ENCODE results near the gene SLC37A4.
"Not testable (repeated sequence)": the region's sequence is repeated elsewhere in the genome, so short reads cannot be mapped to it uniquely, and the experiment has no call there.

Gene SLC37A4

GRCh38 chr11:119000906-119001305 is 29.8 kb downstream of the SLC37A4 start:
- H3K4me3 ChIP-seq (ENCODE audit: low read depth, low read length): no peak overlapping the region
- DNase-seq (ENCODE audit: low read depth): no peak
- TF ChIP-seq CTCF (IDR thresholded peaks at IDR 0.05; ENCODE audit: low read depth, low read length, missing control alignments): no peak

- DNase-seq (ENCODE audit: low read depth): no peak
- no peak for TF ChIP-seq CTCF (IDR thresholded peaks at IDR 0.05; ENCODE audit: low read depth, low read length, missing control alignments)
- peak overlapping the region; percentile 64 for H3K4me3 ChIP-seq (ENCODE audit: low read depth, low read length)
These were observed 31.9 kb downstream of the SLC37A4 start for GRCh38 chr11:118998822-118999221.

GRCh38 chr11:118998388-118998717 is 32.3 kb downstream of the SLC37A4 start:
- no peak for DNase-seq (ENCODE audit: low read depth)
- H3K4me3 ChIP-seq (ENCODE audit: low read depth, low read length): peak overlapping the region; percentile 64
- no peak for TF ChIP-seq CTCF (IDR thresholded peaks at IDR 0.05; ENCODE audit: low read depth, low read length, missing control alignments)

DNA sequence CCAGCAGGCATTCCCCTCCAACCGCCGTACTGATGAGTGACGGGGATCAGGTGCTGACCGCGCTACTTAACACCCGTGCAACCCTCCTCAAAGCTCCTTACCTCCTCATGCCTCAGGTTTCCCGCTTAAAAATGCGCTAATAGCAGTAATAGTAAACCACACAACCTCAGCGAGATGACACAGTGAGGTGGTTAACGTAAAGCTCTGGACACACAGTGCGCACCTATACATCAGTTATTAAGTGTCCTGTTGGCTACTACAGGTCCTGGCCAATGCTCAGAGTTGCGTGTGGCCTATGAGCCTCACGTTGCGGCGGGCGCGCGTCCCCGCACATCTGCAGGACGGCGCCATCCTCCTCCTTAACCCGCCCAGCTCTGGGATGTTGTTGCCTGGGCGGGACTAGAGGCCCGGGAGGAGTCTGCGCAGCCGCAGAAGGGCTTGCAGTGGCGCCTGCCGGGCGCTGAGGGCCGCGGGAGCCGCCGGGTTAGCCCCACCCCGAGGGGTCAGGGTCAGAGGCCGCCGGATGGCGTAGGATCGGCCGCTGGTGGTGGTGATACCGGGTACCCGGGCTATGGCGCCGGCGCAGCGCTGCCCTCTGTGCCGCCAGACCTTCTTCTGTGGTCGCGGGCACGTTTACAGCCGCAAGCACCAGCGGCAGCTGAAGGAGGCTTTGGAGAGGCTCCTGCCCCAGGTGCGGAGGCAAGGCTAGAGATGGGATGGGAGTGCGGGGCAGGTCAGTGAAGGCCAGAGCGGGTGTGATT is 32.9 kb downstream of the SLC37A4 start, which contains the start of gene CENATAC:
Gene CENATAC (plus strand): TSS at position 512 of the 761 bp plus-strand sequence. CDS start 60 bp downstream, at position 572.
- DNase-seq (ENCODE audit: low read depth): peak; percentile 72
- peak; percentile 15 for TF ChIP-seq CTCF (IDR thresholded peaks at IDR 0.05; ENCODE audit: low read depth, low read length, missing control alignments)
- H3K4me3 ChIP-seq (ENCODE audit: low read depth, low read length): peak within 1 kb of the TSS; percentile 64

GRCh38 chr11:118996926-118997626 is 33.6 kb downstream of the SLC37A4 start:
- peak overlapping the region; percentile 64 for H3K4me3 ChIP-seq (ENCODE audit: low read depth, low read length)
- peak; percentile 59 for TF ChIP-seq CTCF (IDR thresholded peaks at IDR 0.05; ENCODE audit: low read depth, low read length, missing control alignments)
- peak; percentile 26 for DNase-seq (ENCODE audit: low read depth)

- not testable (repeated sequence) for H3K4me3 ChIP-seq (ENCODE audit: low read depth, low read length); DNase-seq (ENCODE audit: low read depth)
These were observed 39.1 kb downstream of the SLC37A4 start for GRCh38 chr11:118991486-118992038.

- no peak for TF ChIP-seq CTCF (IDR thresholded peaks at IDR 0.05; ENCODE audit: low read depth, low read length, missing control alignments)
- DNase-seq (ENCODE audit: low read depth): no peak
- no peak overlapping the region for H3K4me3 ChIP-seq (ENCODE audit: low read depth, low read length)
These were observed 42.4 kb downstream of the SLC37A4 start for GRCh38 chr11:118988280-118988679.

Measured in GM12864 (cell line).